HG03159 (cell line): ENCODE measurements around the gene F7.
A peak's percentile ranks its signal among the peaks of the same experiment; 100 is the strongest.
"Not testable (repeated sequence)": the region's sequence is repeated elsewhere in the genome, so short reads cannot be mapped to it uniquely, and the experiment has no call there.

Experiments
- ATAC-seq: cut with Tn5 transposase; IDR thresholded peaks from one replicate; pipeline ENCODE4 v1.9.1; 2021; ENCODE audit warnings: mild to moderate bottlenecking, moderate library complexity; ENCODE audit not compliant: unreplicated experiment

F7 gene

DNA sequence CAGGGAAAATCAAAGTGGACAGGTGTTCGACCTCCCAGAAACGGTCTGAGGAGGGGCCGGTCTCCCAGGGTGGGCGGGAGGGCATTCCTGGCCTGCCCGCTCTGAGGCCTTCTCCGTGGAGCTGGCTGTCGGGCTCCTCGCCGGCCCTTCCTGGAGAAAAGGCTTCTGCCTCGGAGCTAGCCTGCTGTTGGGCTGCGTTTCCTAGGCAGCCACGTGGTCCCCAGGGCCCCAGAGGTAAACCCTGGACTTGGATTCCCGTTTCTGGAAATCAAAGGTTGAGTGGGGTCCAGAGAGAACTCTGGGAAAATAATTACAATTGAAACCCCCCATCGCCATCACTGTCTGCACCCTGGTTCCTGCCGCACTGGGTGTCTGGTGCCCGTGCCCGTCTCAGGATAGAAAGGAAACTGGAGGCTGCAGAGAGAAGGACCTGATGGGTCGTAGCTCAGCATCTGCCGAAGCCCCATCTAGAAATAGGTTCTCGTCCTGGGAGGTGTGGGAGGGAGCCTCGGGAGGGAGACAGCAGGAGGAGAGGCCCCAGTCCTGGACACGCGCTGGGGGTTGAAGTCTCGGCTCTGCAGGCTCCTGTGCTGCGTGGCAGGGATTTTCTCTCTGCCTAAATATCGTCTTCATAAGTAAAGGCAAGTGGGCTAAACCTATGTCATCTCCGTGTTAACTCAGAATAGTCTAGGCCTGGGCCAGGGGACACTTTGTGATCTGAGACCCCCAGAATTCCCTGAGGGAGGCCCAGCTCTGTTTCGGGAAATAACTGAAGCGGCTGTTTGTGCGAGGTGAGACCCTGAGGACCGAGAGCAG is 45.2 kb downstream of the F7 start:
- no peak for ATAC-seq

DNA sequence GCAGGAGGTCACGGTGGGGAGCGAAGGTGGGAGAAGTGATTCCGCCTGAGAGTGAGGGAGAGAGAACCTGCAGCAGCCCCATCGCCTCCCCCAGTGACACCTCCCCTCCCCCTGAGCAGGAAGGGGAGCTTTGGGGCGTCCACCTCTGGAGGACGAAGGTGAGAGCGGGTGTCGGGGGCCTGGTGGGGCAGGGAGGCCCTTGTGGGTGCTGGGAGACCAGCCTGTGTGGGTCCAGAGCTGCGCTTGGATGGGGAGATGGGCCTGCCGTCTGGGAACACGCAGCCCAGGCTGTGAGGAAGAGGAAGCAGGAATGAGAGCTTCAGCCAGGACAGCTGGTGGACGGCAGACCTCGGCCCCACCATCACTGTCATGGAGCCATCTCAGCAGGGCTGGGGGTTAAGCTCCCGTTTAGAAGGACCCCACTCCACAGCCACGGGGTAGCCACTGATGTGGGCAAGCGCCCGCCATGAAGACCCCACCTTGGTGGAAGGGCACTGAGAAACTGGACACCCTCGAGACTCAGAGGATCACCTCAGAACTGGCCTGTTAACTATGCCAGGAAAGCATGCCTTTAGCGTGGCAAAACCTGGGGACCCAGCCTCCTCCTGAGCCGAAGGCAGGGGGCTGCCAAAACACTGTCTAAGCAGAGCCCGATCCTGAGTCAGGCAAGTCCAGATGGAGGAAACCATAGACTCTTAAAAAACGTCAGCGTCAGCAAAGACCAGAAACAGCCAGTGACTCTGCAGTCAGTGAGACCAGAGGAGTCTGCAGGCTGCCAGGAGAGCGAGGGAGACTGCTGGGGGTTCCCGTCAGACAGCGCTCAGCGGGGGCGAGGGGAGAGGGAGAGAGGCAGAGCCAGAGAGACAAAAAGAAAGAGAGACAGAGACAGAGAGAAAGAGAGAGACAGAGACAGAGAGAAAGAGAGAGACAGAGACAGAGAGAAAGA is 46.4 kb downstream of the F7 start:
- no peak for ATAC-seq

DNA sequence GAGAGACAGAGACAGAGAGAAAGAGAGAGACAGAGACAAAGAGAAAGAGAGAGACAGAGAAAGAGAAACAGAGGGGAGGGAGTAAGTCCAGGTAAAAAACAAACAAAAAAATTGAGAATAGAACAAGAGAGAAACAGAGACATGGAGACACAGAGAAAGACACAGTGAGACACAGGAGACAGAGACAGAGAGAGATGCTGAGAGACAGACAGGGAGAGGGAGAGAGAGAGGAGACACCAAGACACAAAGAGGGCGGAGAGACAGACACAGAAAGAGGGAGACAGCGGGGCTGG is 47.0 kb downstream of the F7 start:
- no peak for ATAC-seq

GRCh38 chr13:113152984-113153809 is 47.6 kb downstream of the F7 start:
- ATAC-seq = peak; percentile 20

- ATAC-seq = peak; percentile 54
These were observed 48.5 kb downstream of the F7 start for GRCh38 chr13:113153810-113154748.

- ATAC-seq = no peak
These were observed 49.6 kb downstream of the F7 start for GRCh38 chr13:113155201-113155600.

DNA sequence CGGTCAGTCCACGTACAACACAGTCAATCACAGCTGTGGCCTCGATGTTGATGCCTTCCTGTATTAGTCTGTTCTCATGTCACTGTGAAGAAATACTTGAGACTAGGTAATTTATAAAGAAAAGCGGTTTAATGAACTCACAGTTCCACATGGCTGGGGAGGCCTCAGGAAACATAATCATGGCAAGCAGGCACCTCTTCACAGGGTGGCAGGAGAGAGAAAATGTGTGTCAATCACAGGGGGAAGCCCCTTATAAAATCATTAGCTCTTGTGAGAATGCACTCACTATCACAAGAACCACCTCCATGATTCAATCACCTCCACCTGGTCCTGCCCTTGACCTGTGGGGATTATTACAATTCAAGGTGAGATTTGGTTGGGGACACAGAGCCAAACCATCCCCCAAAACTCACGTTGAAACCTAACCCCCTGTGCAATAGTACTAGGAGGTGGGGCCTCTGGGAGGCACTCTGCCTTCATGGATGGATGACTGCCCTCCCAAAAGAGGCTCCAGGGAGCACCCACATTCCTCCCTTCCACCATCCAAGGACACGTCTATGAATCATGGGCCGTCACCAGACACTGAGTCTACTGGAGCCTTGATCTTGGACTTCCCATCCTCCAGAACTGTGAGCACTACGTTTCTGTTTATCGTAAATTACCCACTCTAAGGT is 50.5 kb downstream of the F7 start:
- ATAC-seq = no peak

- ATAC-seq = no peak
These were observed 51.8 kb downstream of the F7 start for GRCh38 chr13:113157206-113157928.

DNA sequence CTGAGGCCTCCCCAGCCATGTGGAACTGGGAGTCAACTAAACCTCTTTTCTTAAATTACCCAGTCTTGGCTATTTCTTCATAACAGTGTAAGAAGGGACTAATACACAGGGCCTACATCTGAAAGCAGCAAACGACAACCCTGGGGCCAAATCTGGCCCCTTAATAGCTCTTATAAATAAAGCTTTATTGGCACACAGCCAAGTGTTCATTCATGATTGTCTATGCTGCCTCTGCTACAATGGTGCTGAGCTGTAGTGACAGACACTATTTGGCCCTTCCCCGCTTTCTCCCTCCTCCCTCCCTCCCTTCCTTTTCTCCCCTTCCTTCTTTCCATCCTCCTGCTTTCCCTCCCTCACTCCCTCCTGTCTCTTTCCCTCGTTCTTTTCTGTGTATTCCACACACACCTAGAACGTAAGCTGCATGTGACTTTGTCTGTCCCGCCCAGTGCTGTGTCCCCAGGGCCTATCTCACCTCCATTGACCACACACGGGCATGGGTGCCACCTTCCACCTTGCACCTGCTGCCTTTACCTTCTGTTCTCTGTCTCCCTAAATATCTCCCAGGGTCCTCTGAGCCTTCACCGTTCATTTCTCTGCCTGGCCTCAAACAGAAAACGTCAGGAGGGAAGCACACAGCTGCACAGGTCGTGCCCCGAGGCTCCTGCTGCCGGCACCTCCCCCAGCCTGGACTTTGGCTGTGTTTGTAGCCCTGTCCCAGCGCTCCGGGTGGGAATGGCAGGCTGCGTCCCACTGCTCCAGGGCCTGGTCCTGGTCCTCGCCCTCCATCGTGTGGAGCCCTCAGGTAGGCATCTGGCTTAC is 52.5 kb downstream of the F7 start, which contains the start of gene PROZ:
PROZ (plus strand) TSS at position 720 of the 819 bp plus-strand sequence; CDS start at position 733, 13 bp downstream.
- ATAC-seq = no peak

DNA sequence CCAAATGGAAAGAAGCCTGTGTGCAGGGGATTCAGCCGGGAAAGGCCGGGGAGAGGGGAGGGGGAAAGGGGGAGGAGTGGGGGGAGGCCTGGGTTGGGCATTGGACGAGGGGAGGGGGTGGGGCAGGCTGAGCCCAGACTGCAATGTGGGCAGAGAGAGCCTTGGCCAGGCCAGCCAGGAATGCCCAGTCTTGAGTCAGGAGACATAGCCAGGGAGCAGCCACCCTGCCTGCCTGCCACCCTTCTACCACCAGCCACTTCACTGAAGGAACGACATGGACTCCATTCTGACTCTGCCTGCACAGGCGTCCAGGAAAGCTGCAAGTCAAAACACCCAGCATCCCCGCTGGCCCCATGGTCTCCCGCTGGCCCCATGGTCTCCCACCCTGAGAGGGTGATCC is 53.4 kb downstream of the F7 start:
- no peak for ATAC-seq

DNA sequence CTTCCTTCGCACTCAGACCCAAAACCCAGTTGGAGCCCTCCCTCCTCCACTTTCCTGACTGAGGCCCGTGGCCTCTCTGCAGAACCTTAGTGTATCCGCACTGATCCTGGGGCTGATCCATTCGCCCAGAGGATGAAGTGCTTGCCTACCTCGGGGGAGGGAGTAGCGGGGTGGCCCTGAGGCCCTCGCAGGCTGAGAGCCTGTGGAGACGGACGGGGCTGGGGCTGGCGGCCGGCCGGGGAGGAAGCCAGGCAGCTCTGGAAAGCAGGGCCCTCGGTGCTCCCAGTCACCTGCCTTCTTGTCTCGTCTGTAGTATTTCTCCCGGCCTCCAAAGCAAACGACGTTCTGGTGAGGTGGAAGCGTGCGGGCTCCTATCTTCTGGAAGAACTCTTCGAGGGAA is 54.1 kb downstream of the F7 start:
- no peak for ATAC-seq

GRCh38 chr13:113160983-113161382 is 55.4 kb downstream of the F7 start:
- no peak for ATAC-seq

DNA sequence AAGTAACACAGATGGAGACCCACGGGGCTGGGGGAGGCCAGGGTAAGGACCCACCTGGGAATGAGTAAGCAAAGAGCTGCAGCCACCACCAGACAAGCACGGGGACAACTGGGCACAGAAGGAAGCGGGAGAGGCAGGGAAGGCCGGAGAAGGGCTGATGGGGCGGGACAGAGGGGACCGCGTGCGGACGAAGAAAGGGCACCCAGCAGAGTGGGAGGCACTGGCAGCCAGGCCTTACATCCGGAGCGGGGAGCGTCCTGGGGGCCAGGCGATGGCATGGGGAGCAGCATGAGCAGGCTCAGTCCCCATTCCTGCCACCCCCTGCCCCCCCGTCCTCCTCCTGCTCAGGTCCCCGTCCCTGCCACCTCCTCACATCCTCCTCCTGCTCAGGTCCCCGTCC is 55.8 kb downstream of the F7 start:
- no peak for ATAC-seq

DNA sequence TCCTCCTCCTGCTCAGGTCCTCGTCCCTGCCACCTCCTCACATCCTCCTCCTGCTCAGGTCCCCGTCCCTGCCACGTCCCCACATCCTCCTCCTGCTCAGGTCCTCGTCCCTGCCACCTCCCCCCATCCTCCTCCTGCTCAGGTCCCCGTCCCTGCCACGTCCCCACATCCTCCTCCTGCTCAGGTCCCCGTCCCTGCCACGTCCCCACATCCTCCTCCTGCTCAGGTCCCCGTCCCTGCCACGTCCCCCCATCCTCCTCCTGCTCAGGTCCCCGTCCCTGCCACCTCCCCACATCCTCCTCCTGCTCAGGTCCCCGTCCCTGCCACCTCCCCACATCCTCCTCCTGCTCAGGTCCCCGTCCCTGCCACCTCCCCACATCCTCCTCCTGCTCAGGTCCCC is 56.4 kb downstream of the F7 start:
- not testable (repeated sequence) for ATAC-seq

DNA sequence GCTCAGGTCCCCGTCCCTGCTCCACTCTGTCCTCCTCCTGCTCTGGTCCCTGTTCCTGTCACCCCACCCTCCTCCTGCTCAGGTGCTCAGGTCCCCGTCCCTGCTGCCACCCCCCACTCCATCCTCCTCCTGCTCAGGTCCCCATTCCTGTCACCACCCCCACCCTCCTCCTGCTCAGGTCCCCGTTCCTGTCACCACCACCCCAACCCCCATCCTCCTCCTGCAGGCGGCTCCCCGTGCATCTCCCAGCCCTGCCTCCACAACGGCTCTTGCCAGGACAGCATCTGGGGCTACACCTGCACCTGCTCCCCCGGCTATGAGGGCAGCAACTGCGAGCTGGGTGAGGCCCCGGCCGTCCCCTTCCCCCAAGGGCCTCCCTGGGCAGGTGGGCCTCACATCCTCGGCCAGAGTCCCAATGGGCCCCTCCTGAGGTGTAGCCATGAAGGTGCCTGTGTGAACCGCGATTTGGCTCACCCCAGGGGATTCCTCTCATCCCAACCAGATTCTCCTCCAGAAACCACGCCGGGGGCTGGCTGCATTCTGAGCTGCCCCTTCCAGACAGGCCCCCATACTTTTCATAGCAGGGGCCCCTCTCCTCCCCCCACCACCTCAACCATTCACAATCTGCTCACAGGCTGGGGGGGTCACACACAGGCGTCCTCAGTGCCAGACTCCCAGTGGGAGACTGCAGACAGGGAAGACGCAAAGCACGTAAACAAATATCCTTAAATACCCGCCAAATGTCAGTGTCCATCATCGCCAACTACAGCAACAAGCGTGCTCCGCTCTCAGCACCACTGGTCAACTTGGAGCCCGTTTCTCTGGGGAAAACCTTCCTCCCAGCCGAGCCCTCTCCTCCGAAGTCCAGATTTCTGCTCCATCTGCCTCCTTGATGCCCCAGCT is 57.4 kb downstream of the F7 start:
- ATAC-seq = no peak

- ATAC-seq = no peak
These were observed 58.9 kb downstream of the F7 start for GRCh38 chr13:113164492-113164891.

DNA sequence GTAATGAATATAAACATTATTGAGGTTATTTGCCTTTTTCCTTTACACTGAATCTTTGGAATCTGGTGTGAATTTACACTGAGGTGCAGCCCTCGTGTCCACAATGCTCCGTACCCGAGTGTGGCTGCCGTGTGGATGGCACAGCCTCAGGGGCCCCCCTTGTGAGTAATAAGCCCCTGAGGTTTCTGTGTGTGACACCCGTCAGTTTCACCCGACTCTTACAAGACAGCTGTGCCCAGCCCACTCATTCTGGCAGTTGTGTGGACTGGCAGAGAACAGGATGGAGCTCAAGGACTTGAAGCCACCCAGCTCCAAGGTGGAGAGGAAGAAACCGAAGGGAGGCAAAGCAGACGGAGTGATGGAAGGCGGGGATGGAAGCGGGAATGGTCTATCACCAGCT is 60.7 kb downstream of the F7 start:
- no peak for ATAC-seq
